ENCODE results near the gene SERPINA4.

SERPINA4 gene

DNA sequence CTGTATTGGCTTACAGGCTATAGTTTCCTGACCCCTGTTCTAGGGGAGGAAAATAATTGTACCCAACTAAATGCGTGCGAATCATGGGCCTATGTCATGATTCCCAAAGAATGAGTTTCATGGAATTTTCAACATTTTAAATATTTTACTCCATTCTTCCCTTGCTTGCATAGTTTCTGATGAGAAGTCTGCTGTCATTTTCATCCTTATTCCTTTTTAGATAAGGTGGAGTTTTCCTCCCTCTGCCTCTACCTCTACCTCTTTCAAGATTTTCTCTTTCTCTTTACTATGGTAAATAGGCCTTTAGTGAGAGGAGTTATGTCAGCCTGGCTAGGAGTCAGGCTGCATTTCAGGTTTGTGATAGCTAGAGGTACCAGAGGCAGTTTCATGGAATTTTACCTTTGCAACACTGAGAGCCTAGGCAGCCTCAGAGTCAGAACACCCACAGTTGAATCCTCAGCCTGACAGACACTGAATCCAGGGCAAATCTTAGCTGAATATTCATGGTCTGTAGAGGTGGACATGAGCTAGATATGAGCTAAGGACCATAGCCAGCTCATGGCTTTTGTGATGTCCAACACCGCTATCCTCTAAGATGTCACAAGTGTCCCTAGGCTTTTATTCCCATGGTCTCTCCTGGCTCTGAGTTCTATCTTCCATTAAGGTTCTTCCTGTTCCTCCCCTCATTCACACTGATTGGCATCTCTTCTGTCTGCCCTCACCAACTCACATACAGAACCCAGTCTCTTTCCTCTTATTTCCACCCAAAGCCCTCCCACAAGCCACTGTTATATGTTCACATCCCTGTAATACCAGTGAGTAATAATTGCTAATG, 57.0 kb downstream of the SERPINA4 start:
- DNase-seq = no peak

DNA sequence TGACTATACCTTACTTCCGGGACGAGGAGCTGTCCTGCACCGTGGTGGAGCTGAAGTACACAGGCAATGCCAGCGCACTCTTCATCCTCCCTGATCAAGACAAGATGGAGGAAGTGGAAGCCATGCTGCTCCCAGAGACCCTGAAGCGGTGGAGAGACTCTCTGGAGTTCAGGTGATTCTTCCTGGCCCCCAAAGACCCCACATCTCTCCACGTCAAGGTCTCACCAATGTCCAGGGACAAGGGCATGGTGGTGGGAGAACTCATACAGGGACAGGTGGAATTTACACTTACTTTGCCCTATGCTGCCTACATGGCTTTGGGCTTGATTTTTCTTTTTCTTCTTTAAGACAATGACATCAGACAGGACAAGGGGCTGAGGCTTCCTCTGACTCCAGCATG, 58.1 kb downstream of the SERPINA4 start:
- DNase-seq = no peak

Measured in NCI-H1092 (cell line).